ENCODE data around the gene SETD4.

Gene SETD4

GRCh38 chr21:36003776-36004175, 56.5 kb downstream of the SETD4 start:
- DNase-seq = no peak

DNA sequence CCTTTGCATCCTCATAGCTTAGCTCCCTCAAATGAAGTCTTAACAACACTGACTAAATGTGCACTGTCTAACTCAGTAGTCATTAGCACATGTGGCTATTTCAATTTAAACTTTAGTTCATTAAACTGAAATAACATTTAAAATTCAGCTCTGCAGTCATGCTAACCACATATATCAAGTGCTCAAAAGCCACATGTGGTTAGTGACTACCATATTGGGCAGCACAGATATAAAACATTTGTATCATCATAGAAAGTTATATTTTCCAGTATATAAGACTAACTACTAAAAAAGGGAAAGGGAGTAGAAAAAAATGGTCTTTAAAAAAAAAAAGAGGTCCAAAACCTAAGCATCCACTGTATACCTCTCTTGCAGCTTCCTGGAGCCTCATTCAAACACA, 64.1 kb downstream of the SETD4 start:
- peak; percentile 50 for DNase-seq

GRCh38 chr21:35995522-35996088, 64.7 kb downstream of the SETD4 start:
- DNase-seq = peak; percentile 72

DNA sequence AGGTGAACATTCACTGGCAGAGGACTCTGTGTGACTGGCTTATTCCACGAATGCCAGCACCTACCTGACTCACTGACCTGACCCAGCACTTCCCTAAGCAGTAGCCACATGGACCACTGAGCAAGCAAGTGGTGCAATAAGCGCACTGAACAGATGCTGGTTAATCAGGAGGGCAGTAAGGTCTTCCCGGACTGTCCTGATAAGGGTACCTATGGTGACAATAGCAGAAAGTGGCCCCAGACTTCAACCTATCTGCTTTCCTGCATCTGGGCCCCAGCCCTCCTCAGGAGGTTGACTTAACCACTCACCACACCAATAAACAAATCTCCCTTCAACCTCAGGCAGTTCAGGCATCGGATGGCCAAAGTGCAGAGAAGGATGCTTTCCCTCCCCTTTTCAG, 65.7 kb downstream of the SETD4 start:
- no peak for DNase-seq

DNA sequence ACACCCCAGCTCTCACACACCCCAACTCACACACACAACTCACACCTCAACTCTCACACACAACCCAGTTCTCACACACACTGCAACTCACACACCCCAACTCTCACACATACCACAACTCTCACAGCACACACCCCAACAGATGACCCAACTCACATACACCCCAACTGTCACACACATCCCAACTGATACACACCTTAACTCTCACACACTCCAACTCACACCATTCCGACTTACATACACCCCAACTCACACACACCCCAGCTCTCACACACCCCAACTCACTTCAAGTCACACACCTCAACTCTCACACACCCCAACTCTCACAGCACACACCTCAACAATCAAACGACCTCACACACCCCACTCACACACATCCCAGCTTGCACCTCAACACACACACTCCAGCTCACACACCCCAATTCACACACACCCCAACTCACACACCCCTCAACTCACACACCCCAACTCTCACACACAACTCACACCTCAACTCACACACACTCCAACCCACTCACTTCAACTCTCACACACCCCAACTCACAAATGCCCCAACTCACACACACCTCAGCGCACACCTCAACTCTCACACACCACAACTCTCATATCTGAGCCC, 66.3 kb downstream of the SETD4 start:
- no peak for DNase-seq

DNA sequence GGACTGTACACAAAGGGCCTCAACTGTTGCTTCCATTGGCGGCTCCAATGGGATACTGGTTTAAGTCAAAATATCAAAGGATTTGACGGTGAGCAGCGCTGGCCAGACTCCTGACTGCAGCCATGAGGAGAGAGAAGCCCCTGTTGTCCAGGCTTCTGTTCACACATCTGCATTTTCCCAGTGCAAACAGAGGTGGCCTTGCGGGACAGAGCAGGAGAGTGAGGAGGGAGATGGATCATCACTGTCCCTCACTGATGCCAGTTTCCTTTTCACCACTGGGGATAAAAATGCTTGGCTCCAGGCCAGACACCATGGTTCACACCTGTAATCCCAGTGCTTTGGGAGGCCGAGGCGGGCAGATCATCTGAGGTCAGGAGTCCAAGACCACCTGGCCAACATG, 69.2 kb downstream of the SETD4 start:
- no peak for DNase-seq

DNA sequence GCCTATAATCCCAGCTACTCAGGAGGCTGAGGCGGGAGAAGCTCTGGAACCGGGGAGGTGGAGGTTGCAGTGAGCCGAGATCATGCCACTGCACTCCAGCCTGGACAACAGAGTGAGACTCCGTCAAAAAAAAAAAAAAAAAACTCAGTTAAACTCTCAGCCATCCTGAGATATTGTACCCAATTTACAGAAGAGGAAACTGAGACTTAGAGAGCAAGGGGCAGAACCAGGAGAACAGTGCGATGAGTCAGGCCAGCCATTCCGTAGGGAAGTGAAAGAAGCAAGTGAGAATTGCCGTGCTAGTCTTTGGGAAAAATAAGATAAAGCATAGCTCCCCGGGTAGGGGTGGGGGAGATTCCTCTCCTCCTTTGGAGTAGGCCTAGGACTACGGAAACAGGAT, 69.7 kb downstream of the SETD4 start:
- DNase-seq = no peak

DNA sequence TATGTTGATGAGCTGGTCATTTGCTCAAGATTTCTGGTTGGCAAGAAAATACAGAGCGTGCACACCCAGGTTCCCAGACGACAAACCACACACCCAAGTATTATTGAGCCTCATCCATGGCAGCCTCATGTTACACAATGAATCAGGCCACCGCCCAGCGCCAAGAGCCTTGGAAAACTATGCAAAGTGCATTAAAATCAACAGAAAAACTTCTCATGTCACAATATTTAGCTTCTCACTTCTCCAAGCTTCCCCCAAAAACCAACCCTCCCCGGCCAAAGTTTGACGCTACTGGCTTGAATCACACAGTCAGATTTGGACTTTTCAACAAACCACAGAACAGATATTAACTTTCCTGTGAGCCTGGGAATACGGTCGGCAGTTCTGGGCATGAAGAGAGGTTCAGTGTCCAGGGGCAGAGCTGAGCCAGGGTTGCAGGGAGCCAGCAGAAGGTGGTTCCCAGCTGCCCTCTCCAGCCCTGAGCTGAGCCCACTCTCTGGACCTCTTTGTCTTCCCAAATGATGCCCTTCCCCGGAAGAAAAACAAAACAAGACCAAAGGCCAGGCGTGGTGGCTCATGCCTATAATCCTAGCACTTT, 71.1 kb downstream of the SETD4 start:
- DNase-seq = peak; percentile 72

DNA sequence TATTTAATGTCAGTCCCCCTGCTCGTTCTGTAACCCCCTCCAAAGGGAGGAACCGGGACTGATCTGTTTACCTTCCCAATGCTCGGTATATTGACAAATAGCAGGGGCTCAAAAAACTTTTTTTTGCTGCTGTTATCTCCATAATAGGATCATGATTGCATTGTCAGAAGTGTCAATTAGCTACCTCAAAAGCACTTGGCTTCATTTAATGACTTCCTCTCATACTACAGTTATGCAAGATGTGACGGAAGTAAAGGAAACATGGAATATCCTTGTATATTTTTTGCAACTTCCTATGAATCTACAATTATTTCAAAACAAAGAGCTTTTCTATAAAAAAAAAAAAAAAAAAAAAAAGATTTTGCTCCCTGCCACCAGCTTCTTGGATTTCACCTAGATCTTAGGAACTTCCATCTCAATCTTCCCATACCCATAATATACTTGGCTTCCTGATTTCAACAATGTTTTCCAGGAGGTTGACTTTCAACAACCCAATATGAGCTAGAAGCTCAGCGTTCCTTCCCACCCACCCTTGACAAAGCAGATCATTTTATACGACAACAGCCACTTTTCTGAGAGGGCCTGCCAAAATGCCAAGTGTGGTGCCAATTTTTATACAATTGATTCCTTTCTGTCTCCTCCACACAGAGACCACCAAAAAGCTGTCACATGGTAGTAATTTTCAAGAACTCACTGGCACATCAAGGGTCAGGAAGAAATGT, 71.7 kb downstream of the SETD4 start:
- peak; percentile 72 for DNase-seq

- DNase-seq = no peak
These were observed 72.9 kb downstream of the SETD4 start for GRCh38 chr21:35987475-35987874.

DNA sequence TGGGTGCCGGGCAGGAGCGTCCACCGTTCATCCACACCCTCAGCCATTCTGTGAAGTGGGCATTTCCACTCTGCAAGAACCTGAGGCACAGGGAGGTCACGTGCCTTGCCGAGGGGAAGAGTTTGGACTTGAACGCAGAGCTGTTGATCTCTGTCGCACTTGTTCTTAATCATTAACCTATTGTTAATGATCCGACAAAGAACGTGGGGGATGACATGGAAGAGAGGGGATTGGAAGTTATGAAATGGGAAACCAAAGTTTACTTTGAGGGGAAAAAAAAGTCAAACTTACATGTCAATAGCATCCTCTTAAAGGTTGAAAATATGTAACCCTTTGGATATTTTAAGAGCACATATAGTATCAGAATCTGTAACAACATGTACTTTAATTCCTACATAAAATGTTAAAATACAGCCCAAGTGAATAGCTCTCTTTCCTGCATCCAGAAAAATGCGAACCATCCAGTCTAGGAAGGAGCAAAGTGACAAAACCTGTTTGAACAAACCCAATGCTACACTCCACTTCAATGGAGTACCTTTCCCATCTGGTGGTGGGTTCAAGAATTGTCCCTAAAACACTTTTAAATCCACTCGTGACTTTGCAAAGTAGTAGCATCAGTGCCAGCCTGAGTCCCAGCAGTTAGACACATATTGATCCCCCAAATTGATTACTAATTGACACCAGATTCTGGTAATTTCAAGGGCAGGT, 75.5 kb downstream of the SETD4 start:
- DNase-seq = no peak
